ENCODE results near the gene GON4L.

DNA sequence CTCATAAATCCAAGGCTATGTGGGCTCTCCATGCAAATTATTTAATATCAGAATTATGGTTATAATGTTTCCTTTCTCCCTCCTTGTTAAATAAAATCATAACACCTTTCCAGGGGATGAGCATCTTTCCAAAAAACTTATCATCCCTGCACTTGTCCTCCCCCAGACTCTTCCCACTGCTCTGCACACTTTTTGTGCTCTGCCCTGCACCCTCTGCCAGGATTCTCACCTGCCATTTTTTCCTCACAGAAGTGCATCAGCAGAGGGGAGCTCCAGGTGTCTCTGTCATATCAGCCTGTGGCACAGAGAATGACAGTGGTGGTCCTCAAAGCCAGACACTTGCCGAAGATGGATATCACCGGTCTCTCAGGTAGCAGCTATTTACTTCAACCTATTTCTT lies 23.2 kb upstream of the GON4L start:
- TF ChIP-seq CTCF (IDR thresholded peaks at IDR 0.05) (no peak), POLR2A (IDR thresholded peaks at IDR 0.05) (no peak)
